BLaER1 (cell line): ENCODE results near the gene OSBPL1A.

Experiments used
- H3K27ac ChIP-seq: shearing (Covaris generic); formaldehyde crosslinking; 2 replicates; pipeline ENCODE4 v1.8.1; 2022
- H3K27me3 ChIP-seq: shearing (Covaris generic); formaldehyde crosslinking; 2 replicates; pipeline ENCODE4 v1.8.1; 2022
- H3K36me3 ChIP-seq: shearing (Covaris generic); formaldehyde crosslinking; 2 replicates; pipeline ENCODE4 v1.8.1; 2022
- H3K4me1 ChIP-seq: shearing (Covaris generic); formaldehyde crosslinking; 2 replicates; pipeline ENCODE4 v1.8.1; 2022
- H3K4me2 ChIP-seq: shearing (Covaris generic); formaldehyde crosslinking; 2 replicates; pipeline ENCODE4 v1.8.1; 2022
- H3K4me3 ChIP-seq: shearing (Covaris generic); formaldehyde crosslinking; 2 replicates; pipeline ENCODE4 v1.8.1; 2022
- H3K9ac ChIP-seq: shearing (Covaris generic); formaldehyde crosslinking; 2 replicates; pipeline ENCODE4 v1.8.1; 2022
- H3K9me3 ChIP-seq: shearing (Covaris generic); formaldehyde crosslinking; 2 replicates; pipeline ENCODE4 v1.8.1; 2022
- H4K20me1 ChIP-seq: shearing (Covaris generic); formaldehyde crosslinking; 2 replicates; pipeline ENCODE4 v1.8.1; 2022
- Cebpa-rat ChIP-seq: shearing (Covaris generic); IDR thresholded peaks from 2 replicates; pipeline ENCODE4 v1.8.1; 2022

Gene OSBPL1A

DNA sequence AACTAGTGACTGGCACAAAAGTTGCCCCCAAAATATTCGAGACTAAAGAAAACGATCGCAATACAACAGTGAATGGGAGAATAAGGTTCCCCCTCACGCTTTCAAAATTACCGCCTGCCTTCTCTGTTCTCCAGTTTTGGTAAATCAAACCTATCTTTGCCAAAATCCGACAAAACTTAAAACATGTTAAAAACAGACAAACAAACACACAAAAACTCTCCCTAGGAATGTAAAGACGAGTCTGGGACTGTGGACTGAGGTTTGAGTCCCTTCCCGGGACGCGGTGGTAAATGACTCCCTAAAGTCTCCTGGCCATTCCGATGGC, 28.4 kb upstream of the OSBPL1A start:
- Histone ChIP-seq H3K4me1 (no peaks in the 10 kb centered on the region), H3K36me3 (peaks cover 7% of the 10 kb centered on the region; the same call in 1 of the 2 replicates), H3K4me2 (no peak overlapping the region), H4K20me1 (no peaks in the 10 kb centered on the region), H3K9me3 (peaks cover 21% of the 10 kb centered on the region), H3K27ac (no peak overlapping the region), H3K27me3 (peaks cover 29% of the 10 kb centered on the region), H3K9ac (no peak overlapping the region), H3K4me3 (peak overlapping the region; percentile 54; the same call in 1 of the 2 replicates)
- TF ChIP-seq Cebpa-rat = no peak

DNA sequence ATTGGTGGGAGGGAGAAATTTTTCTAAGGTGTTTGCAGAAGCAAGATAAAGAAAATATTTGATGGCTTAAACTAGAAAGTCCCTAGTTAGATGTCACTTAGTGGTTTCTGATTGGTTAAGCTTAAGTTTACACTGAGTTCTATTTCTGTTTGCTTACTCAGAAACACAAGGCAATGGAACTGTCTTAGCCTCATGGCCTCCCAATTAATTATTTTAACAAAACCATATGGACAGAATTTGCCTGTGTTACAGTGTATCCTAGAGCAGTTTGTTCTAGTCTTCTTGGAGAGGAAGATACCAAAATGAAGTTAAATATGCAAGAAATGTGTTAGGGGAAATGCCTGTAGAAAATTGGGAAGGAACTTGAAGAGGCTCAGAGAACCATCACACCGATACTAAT, 24.2 kb upstream of the OSBPL1A start:
- no peak for TF ChIP-seq Cebpa-rat
- no peak overlapping the region for H3K9ac ChIP-seq
- no peaks in the 10 kb centered on the region for H3K4me1 ChIP-seq
- no peaks in the 10 kb centered on the region for H4K20me1 ChIP-seq
- no peak overlapping the region for H3K27ac ChIP-seq
- peaks cover 12% of the 10 kb centered on the region for H3K9me3 ChIP-seq
- H3K36me3 ChIP-seq = peaks cover 6% of the 10 kb centered on the region; the same call in 1 of the 2 replicates
- no peak overlapping the region for H3K4me2 ChIP-seq
- H3K27me3 ChIP-seq = peaks cover 16% of the 10 kb centered on the region
- H3K4me3 ChIP-seq = no peak overlapping the region

GRCh38 chr18:24420551-24420950, 22.9 kb upstream of the OSBPL1A start:
- Histone ChIP-seq H3K27ac (no peak overlapping the region), H3K27me3 (peaks cover 3% of the 10 kb centered on the region; the same call in 1 of the 2 replicates), H3K4me3 (no peak overlapping the region), H3K9ac (no peak overlapping the region), H3K4me1 (no peaks in the 10 kb centered on the region), H3K4me2 (no peak overlapping the region), H3K9me3 (no peaks in the 10 kb centered on the region), H3K36me3 (no peaks in the 10 kb centered on the region), H4K20me1 (no peaks in the 10 kb centered on the region)
- no peak for TF ChIP-seq Cebpa-rat

GRCh38 chr18:24417480-24417879, 19.9 kb upstream of the OSBPL1A start:
- TF ChIP-seq Cebpa-rat = no peak
- Histone ChIP-seq H3K4me3 (no peak overlapping the region), H3K27me3 (no peaks in the 10 kb centered on the region), H3K4me1 (no peaks in the 10 kb centered on the region), H3K36me3 (no peaks in the 10 kb centered on the region), H3K27ac (no peak overlapping the region), H3K9me3 (no peaks in the 10 kb centered on the region), H4K20me1 (no peaks in the 10 kb centered on the region), H3K4me2 (no peak overlapping the region), H3K9ac (no peak overlapping the region)

GRCh38 chr18:24414349-24415003, 16.9 kb upstream of the OSBPL1A start:
- no peak for TF ChIP-seq Cebpa-rat
- Histone ChIP-seq H3K27ac (no peak overlapping the region), H3K9ac (no peak overlapping the region), H3K4me2 (no peak overlapping the region), H4K20me1 (no peaks in the 10 kb centered on the region), H3K36me3 (no peaks in the 10 kb centered on the region), H3K9me3 (no peaks in the 10 kb centered on the region), H3K4me3 (no peak overlapping the region), H3K4me1 (no peaks in the 10 kb centered on the region), H3K27me3 (no peaks in the 10 kb centered on the region)

DNA sequence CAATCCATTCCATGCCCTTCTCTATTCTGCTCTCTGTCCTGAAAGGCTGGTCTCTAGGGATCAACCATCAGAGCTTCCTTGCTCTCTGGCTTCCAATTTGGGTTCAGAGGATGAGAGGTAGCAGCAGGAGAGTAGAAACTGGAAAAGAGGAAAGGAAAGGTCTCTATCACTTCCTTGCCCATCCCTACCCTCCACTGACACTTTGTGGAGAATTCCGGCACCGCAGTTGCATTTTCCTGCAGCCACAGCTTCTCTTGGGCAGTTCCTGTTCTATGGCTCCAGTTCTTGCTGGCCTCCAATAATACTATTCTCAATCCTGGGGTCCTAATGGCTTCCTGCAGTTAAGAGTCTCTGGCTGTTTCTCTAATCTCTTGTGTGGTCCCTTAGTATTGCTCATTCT, 15.5 kb upstream of the OSBPL1A start:
- Histone ChIP-seq H3K4me3 (no peak overlapping the region), H3K9me3 (no peaks in the 10 kb centered on the region), H3K4me2 (no peak overlapping the region), H4K20me1 (no peaks in the 10 kb centered on the region), H3K27ac (no peak overlapping the region), H3K27me3 (no peaks in the 10 kb centered on the region), H3K9ac (no peak overlapping the region), H3K4me1 (no peaks in the 10 kb centered on the region), H3K36me3 (no peaks in the 10 kb centered on the region)
- no peak for TF ChIP-seq Cebpa-rat

DNA sequence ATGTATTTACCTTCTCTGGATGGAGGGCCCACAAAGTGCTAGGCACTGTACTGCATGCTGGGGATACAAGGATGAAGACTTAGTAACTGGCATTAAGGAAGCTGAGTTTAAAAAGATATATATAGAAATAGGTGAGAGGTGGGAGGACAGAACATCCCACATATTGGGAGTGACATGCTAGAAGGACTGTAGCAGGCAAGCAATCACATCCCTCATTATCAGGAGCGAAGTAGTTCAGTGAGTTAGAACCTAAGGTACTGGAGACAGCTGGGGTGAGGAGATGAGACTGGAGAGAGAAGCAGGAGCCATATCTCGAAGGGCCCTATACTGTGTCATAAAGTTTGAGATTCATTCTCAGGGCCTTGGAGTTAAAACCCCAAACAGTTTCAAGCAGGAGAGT, 10.9 kb upstream of the OSBPL1A start:
- TF ChIP-seq Cebpa-rat = no peak
- Histone ChIP-seq H3K9me3 (no peaks in the 10 kb centered on the region), H3K27me3 (no peaks in the 10 kb centered on the region), H3K36me3 (no peaks in the 10 kb centered on the region), H4K20me1 (no peaks in the 10 kb centered on the region), H3K27ac (no peak overlapping the region), H3K4me3 (no peak overlapping the region), H3K4me2 (no peak overlapping the region), H3K9ac (no peak overlapping the region), H3K4me1 (no peaks in the 10 kb centered on the region)

DNA sequence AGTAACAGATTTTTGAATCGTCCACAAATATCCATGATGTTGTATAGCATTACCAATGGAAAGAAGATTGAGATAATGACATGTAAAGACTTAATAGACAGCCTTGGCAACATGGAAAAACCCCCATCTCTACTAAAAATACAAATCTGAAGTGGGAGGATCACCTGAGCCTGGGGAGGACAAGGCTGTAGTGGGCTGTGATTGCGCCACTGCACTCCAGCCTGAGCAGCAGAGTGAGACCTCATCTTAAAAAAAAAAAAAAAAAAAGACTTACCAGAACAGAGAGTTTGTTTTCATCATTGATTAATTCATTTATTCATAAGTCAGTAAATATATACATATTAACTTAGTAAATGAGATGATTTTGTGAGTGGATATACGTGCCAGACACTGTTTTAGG, 7.0 kb upstream of the OSBPL1A start:
- no peak for TF ChIP-seq Cebpa-rat
- no peaks in the 10 kb centered on the region for H3K27me3 ChIP-seq
- H3K9ac ChIP-seq = no peak overlapping the region
- no peaks in the 10 kb centered on the region for H3K4me1 ChIP-seq
- no peaks in the 10 kb centered on the region for H3K36me3 ChIP-seq
- H3K4me3 ChIP-seq = no peak overlapping the region
- no peak overlapping the region for H3K27ac ChIP-seq
- H4K20me1 ChIP-seq = no peaks in the 10 kb centered on the region
- no peak overlapping the region for H3K4me2 ChIP-seq
- H3K9me3 ChIP-seq = no peaks in the 10 kb centered on the region

- Histone ChIP-seq H3K9ac (no peak overlapping the region), H3K9me3 (no peaks in the 10 kb centered on the region), H3K4me2 (no peak overlapping the region), H3K27me3 (no peaks in the 10 kb centered on the region), H3K36me3 (no peaks in the 10 kb centered on the region), H3K27ac (no peak overlapping the region), H4K20me1 (no peaks in the 10 kb centered on the region), H3K4me3 (no peak overlapping the region), H3K4me1 (peaks cover 5% of the 10 kb centered on the region)
- TF ChIP-seq Cebpa-rat = no peak
Measured at GRCh38 chr18:24403076-24403475, 5.5 kb upstream of the OSBPL1A start.

- no peaks in the 10 kb centered on the region for H3K9me3 ChIP-seq
- H3K4me2 ChIP-seq = no peak overlapping the region
- H3K9ac ChIP-seq = no peak overlapping the region
- no peaks in the 10 kb centered on the region for H3K36me3 ChIP-seq
- H3K27ac ChIP-seq = no peak overlapping the region
- H4K20me1 ChIP-seq = no peaks in the 10 kb centered on the region
- no peaks in the 10 kb centered on the region for H3K27me3 ChIP-seq
- peaks cover 6% of the 10 kb centered on the region for H3K4me1 ChIP-seq
- no peak for TF ChIP-seq Cebpa-rat
- no peak overlapping the region for H3K4me3 ChIP-seq
Measured at GRCh38 chr18:24402209-24402785, 4.7 kb upstream of the OSBPL1A start.

DNA sequence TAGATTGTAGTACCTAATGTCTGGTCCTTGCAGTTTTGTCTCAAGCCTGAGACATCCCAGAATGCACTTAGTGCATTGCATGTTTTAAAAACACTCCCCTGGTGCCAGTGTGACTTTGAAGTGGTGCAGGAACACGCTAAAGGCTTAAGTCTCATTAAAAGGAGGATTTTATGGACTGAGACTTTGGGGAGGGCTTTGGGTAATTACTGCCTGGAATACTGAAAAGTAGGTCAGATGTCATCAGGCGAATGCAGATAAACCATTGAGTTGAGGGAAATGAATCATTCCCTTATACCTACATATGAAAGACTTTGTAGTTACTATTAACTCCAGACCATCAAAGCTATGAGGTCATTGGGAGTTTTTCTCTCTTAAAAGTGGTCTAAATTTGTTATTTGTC, 3.0 kb upstream of the OSBPL1A start:
- H3K4me3 ChIP-seq = no peak overlapping the region
- no peak for TF ChIP-seq Cebpa-rat
- H3K4me1 ChIP-seq = peaks cover 19% of the 10 kb centered on the region
- no peaks in the 10 kb centered on the region for H3K36me3 ChIP-seq
- H3K9me3 ChIP-seq = no peaks in the 10 kb centered on the region
- no peak overlapping the region for H3K27ac ChIP-seq
- no peak overlapping the region for H3K9ac ChIP-seq
- H3K27me3 ChIP-seq = no peaks in the 10 kb centered on the region
- H3K4me2 ChIP-seq = no peak overlapping the region
- H4K20me1 ChIP-seq = no peaks in the 10 kb centered on the region
